Erythroblast (primary cell): ENCODE results near the gene ANP32B.
A peak's percentile ranks its signal among the peaks of the same experiment; 100 is the strongest.

Source experiments
- GATA1 ChIP-seq: IDR thresholded peaks from 2 replicates; pipeline ENCODE4 v1.6.1; 2011; ENCODE audit warnings: low read depth, mild to moderate bottlenecking, control low read depth, low read length, moderate library complexity
- POLR2A ChIP-seq: IDR thresholded peaks from 2 replicates; pipeline ENCODE4 v1.6.1; 2011; ENCODE audit warnings: mild to moderate bottlenecking, low read length

- TF ChIP-seq POLR2A (peak; percentile 61), GATA1 (no peak)
These were observed 2.0 kb upstream of the ANP32B start for GRCh38 chr9:97980918-97981845.
